VCaP (cell line): Measurements from ENCODE around the gene HORMAD1.
"Not testable (repeated sequence)": the region's sequence is repeated elsewhere in the genome, so short reads cannot be mapped to it uniquely, and the experiment has no call there.

ENCODE experiments used
- H3K27ac ChIP-seq: fragments of 450-650 bp; 2 replicates; pipeline ENCODE4 v1.5.1; 2017
- CTCF ChIP-seq: fragments of 450-650 bp; conservative IDR thresholded peaks from 2 replicates; pipeline ENCODE4 v1.5.1; 2017; ENCODE audit warnings: mild to moderate bottlenecking, moderate library complexity

Gene HORMAD1

GRCh38 chr1:150674881-150675280, 45.8 kb downstream of the HORMAD1 start:
- no peak overlapping the region for H3K27ac ChIP-seq
- TF ChIP-seq CTCF: no peak

- no peak overlapping the region for H3K27ac ChIP-seq
- no peak for TF ChIP-seq CTCF
These were observed 57.4 kb downstream of the HORMAD1 start for GRCh38 chr1:150663321-150663720.

GRCh38 chr1:150662811-150663210, 57.9 kb downstream of the HORMAD1 start:
- TF ChIP-seq CTCF: no peak
- H3K27ac ChIP-seq: no peak overlapping the region

GRCh38 chr1:150661156-150661555, 59.5 kb downstream of the HORMAD1 start:
- TF ChIP-seq CTCF: no peak
- no peak overlapping the region for H3K27ac ChIP-seq

GRCh38 chr1:150660584-150660983, 60.1 kb downstream of the HORMAD1 start:
- H3K27ac ChIP-seq: no peak overlapping the region
- TF ChIP-seq CTCF: no peak

GRCh38 chr1:150657064-150657463, 63.6 kb downstream of the HORMAD1 start:
- H3K27ac ChIP-seq: peak overlapping the region; percentile 12; the same call in 1 of the 2 replicates

- not testable (repeated sequence) for H3K27ac ChIP-seq
These were observed 66.1 kb downstream of the HORMAD1 start for GRCh38 chr1:150654635-150655034.

- H3K27ac ChIP-seq: peak overlapping the region; percentile 55
- no peak for TF ChIP-seq CTCF
These were observed 70.5 kb downstream of the HORMAD1 start for GRCh38 chr1:150650193-150650592.

- H3K27ac ChIP-seq: peak overlapping the region; percentile 55
- TF ChIP-seq CTCF: no peak
These were observed 71.1 kb downstream of the HORMAD1 start for GRCh38 chr1:150649441-150650075.
